Hematopoietic multipotent progenitor cell treated with erythropoietin and hydrocortisone succinate and interleukin-3 and kit ligand, for 17 days (in vitro differentiated cells): ENCODE results near the gene CUX1.
"Not testable (repeated sequence)": the region's sequence is repeated elsewhere in the genome, so short reads cannot be mapped to it uniquely, and the experiment has no call there.

Source experiments
- DNase-seq: peaks from one replicate; pipeline ENCODE4 v3.0.0-alpha.2; 2015; ENCODE audit warnings: low spot score

Gene CUX1

DNA sequence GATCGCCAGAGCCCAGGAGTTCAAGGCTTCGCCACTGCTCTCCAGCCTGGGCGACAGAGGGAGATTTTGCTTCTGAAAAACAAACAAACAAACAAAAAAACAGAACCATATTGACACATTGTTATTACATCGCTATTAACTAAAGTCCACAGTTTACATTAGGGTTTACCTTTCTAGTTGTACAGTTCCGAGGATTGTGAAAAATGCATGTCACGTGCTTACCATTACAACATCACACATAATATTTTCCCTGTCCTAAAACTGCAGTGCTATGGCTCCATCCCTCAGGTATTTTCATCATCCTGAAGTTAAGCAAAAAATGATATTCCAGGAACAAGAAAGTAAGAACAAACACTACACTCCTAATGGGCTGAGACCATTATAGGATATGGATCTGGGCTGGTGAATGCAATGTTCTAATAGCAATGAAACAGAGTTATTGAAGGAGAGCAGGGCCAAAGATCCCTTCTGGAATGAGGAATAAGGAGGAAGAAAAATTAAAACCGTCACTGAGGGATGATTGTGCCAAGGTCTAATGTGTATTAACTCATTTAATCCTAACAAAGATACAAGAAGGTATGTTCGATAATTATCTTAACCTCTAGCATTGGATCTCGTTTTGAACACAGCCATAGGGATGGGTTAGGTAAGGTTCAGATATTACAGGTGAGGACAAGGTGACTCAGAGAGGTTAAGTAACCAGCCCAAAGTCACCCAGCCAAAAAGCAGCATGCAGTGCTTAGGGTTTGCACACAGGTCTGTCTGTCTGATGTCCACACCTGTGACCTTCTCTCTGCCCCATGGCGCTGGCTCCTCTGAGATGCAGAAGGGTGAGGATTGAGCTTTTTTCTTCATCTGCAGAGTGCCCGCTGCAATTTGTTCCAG is 14.0 kb upstream of the CUX1 start:
- no peak for DNase-seq

DNA sequence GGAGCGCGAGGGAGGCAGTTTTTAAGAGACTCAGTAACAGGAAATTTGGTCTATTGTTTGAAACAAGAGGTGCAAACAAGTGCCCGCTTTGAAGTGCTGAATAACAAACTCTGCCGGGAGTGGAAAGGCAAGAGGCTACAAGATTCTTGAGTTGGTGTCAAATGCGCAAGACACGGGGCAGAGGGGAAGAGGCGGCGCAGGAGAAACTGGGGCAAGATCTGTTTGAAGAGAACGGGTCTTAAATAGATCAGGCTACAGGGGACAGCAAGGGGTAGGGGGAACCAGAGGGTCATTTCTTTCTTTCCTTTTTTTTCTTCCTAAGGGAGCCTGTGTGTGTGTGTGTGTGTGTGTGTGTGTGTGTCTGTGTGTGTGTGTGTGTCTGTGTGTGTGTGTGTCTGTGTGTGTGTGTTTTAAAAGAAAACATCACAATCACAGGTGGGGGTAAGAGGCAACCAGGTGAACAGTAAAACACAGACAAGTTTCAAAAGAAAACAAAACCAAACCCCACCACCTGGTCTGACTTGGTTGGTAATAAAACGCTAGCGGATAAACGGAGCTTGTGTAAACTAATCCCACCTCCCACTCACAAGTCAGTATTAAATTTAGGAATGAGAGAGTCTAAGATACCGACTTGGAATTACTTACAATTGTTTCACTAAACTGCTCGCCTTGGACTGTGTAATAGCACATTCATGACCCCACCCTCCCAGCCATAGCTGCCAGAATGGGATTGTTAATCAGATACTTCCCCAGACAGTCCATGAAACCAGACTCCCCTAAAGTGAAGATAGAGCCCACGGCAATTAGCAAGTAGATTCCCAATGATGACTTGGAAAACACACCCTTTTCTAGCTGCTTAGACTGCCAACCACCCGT is 13.1 kb upstream of the CUX1 start:
- no peak for DNase-seq

DNA sequence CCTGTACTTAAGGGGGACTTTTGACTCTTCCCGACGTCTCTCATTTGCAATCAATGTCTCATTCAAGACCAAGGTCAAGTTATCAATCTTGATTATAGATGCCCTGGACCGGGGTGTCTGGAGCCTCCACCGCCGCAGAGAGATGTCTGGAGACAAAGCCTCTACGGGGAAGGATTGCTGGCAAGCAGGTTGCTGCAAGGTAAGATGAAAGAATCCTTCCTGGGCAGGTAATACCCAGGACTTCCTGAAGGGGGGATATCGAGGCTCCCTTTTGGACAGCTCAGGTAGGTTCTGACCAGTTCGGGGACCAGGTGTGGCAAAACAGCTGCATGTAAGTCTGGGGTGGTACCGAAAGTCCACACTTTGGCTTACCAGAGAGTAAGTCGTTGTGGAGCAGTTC is 12.5 kb upstream of the CUX1 start:
- no peak for DNase-seq

DNA sequence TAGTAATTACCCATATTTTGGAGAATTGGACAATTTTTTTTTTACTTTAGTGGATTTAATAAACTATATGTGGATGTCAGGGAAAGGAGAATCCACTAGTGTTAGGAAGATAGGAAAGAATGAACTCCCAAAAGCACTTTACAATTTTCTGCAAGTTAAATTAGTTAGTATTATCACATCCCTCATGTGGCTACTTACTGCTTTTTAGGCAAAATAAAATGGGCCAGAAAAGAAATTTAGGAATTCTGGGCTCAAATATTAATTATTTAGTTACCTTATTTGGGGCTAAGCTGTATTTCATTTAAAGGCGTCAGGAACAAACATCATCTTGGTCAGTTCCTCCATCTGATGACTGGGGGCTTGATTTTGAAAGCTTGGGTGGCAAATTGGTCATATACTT is 4.8 kb upstream of the CUX1 start:
- DNase-seq: no peak

DNA sequence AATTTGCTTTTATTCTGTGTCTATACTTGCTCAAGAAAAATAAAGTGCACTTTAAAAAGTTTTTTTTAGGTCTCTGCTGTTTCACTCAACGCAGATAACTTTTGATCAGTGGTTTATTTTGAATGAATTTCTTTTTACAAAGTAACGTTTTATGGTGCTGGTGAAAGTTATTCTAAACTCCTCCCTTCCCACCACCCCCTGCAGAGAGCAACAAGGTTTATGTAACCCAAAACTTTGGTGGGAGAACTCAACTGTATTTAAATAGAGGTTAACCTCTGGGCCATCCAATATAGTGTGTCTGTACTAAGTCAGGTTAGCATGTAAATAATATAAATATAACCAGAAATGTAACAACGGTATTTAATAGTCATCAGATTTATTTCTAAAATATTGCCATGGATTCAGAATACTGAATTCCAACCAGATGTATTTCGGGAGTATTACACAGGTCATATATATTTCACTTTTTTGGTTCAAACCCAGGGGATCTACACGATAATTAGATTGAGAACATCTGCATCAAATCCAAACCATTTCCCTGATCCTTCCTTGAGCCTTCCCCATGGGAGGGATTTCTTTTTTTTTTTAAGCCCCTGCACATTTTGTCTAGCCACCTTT is 3.9 kb upstream of the CUX1 start:
- no peak for DNase-seq

DNA sequence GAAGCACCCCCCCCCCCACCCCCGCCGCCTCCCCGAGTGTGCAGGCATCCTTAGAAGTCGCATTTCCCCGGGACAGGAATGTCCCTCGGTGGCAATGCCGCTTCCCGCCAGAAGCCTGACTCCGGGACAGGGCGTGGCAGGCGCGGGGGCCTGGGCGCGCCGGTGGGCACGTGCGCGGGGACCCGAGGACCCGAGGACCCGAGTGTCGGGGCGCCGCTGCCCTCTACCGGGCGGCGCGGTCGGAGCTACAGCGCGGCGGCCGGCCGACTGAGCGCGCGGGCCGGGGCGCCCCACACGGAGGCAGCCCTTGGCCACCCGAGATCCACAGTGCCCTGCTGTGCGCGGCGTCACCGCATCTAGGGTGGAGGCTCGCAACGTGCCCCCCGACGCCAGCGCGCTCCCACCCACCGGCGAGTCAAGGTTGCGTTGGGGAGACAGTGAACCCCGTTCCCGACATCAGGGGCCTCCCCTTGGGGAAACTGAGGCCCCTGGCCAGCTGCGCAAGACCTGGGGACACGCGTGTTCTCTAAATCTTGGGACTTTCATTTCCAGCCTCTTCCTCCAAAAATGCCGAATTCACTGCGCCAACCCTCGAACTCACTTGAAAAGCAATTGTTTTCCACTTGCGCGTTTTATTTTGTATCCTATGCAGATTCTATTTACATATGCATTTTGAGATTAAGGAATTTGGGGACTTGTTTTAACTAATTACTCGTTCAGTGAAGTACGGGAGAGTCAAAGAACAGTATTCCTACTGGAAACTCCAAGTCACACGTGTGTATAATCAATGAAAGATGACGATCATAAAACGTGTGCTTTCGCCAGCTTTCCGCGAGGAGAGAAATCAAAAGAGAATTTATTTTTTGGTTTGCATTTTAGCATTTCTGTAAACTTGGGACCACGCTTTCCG is 3.1 kb upstream of the CUX1 start:
- DNase-seq: peak; percentile 43

DNA sequence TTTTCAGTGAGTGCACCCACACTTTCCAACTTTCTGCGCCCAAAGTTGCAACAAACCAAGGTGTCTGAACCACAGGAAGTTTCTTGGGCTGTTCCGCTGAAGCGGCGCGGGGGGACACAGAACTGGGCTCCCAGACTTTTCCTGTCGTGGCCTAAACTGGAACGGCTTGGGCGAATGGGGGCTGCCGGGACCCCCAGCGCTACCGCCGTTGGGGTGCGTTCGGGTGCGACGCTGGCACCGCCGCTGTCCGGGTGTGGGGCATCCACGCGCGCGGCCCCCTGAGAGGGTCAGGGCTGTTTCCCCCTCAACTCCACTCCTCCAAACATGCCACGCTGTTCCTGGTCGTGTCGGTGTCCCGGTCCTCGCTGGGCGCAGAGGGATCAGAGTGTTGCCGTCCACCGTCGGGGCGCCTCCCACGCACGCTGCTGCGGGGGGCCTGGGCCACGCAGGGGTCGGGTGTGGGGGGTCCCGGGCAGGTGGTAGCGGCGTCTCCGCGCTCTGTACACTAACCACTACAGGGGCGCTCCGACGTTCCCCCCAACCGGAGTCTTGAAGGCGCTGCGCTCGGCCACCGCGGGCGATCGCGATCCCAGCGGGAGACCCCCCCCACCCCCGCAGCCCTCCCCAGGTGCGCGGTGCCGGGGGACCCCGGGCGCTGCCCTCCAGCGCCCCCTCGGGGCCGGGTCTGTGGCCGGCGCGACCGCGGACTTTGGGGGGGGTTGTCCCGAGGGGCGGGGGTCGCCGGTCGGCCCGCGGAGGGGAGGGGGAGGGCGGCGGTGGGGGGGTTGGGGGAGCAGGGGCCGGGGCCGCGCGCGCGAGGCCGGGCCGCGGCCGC is 2.2 kb upstream of the CUX1 start:
- peak; percentile 57 for DNase-seq

DNA sequence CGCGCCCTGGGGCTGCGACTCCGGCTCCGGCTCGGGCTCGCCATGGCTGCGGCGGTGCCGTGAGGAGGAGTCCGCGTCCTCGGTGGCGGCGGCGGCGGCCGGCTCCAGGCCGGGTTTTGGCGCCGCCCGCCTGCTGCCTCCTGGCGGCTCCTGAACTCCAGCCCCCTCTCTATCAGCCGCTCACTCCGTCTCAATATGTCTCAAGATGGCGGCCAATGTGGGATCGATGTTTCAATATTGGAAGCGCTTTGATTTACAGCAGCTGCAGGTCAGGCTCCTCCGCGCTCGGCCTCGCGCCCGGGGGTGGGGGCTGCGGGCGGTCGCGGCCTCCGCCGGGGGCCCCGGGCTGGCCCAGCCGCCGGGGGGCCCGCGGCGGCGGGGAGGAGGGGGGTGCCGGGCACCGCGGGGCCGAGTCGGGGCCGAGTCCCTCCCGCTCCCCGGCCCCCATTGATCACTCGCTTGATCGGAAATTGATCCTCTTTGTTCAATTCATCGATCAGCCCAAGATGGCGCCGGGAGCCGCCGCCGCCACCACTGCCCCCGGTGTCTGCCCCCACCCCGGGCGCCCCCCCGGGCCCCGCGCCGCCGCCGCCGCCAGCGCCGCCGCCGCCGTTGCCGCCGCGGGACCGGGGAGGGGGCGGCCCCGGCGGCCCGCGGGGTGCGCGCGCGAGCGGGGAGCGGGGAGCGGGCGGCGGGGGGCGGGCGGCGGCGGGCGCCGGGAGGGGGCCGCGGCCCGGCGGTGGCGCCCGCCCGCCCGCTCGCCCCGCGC is 1.4 kb upstream of the CUX1 start:
- peak; percentile 57 for DNase-seq

DNA sequence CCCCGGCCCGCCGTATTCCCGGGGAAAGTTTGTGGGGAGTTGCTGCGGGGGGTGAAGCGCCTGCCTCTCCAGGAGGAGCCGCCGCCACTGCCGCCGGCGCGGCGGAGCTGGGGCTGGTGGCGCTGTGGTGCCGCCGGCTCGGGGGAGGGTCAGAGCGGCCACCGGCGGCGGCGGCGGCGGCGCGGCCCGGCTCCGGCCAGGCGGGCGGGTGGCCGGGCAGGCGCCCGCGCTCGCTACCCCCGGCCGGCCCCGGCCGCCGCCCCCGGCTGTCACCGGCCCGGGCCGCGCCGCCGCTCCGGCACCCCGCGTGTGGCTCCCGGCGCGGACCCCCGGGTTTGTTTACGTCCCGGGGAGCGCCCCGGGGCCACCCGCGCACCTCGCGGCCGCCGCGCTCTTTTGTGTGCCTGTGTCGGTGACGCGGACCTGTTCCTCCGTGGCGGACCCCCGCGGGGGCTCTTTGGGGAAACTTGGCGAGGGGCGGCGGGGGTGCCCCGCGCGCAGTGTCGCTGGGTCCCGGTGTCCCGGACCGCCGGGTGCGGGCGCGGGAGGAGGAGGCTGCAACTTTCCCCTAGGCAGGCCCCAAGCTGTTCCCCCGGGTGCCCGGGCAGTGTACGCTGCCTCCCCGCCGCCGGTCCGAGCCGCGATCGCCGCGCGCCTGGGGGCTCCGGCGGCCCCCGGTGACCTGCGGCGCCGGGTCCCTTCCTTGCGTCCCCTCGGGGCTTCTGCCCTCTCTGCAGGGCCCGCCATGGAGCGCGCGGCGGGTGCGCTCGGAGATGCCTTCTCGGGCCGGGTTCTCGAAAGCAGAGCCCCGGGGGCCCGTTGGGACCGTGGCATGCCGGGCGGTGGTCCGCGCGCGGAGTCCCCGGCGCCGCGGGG is 593 bp upstream of the CUX1 start:
- DNase-seq: peak; percentile 23

DNA sequence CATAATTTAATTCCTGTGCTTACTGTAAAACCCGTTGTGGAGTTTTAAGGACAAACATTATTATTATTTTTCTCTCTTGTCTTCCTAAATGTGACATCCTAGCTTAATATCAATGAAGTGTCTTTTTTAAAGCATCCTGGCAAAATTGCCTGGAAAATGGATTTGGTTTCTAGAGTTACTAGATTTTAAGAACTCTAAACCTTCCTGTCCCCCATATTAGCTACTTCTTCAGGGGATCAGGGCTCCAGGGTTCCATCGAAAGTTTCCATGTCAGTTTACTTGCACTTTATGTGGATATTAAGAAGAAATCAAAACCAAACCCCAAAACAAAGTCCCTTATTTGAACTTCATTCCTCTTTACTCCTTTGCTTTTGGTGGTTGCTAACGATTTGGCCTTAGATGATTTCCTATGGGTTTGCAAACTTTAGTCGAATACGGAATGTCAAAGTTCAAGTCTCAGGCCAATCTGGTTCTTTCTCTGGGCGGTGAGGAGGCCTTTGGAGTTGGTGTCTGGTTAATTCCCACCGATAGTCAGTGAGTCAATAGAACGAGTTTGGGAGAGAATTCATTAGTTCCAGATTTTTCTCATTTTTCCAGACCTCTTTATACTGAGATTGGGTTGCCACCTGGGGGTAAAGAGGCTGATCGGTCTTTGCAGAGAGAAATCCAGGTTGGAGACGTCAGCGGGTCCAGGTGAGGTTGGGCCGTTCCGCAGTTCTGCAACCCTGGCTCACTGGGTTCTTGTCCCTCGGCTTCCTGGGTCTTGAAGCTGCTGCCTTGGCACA is 1.1 kb downstream of the CUX1 start:
- no peak for DNase-seq

DNA sequence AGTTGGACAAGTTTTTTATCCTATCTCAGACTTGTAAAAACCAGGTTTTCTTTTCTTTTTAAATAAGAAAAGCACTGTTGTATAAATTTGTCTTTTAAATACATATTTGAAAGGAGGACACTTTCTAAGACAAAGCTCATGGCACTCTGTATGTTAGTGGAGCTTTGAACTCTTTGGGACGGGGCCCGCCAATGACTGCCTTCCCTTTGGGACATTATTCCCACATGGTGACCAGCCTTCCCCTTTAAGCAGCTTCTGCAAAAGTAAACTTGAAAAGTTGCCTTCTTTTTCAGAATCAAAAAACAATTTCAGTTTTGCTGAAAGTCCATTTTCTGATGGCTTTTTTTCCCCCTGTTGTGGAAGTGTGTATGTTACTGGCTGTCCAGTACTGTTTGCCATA is 1.8 kb downstream of the CUX1 start:
- DNase-seq: no peak

DNA sequence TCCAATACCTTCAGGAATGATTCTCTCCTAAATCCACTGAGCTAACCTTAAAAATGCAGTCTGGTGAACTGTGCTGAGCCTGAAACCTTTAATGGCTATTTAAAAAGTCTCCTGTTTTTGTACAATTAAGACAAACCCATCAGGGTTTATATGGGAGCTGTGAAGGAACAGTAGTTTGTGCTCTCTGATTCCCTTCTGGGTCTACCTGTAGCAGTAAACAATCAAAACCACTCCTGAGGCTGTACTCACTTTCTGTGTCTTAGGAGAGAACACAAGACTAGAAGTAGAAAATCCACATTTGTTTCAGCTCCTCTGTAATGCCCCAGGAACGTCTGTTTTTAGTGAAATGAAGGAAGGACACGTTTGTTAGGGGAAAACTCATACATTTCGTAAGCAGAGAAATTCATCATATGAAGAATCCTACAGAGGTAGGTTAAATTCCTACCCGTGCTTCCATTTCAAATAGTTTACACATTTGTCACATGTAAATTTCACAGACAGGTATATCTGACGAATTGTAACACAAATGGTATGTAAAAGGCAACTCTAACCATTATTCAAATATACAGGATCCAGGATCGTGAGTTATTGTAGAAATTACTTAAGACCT is 2.6 kb downstream of the CUX1 start:
- DNase-seq: no peak

DNA sequence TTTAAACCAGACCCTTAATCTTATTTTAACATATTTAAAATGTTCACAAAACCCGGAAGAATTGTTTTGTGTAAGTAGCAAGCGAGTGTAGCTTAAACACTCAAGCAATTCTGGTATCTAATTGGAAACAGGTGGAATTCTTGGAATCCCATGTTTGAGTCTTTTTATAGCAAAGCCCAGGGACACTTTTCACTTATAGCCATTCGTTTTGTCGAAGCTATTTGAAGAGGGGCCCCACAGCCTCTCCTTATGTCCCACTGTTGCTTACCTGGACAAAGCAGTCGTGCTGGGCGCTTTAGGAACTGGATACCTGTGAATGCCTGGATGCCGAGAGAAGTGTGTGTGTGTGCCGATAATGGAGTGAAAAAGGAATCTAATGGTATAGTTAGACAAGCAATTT is 3.3 kb downstream of the CUX1 start:
- DNase-seq: no peak

DNA sequence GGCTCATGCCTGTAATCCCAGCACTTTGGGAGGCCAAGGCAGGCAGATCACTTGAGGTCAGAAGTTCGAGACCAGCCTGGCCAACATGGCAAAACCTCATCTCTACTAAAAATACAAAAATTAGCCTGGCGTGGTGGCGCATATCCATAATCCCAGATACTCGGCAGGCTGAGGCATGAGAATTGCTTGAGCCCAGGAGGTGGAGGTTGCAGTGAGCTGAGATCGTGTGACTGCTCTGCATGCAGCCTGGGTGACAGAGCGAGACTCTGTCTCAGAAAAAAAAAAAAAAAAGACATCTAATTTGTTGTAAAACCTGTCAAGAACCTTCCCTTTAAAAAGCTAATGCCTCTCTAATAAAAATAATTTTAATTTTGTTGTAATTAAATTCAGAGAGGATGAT is 5.2 kb downstream of the CUX1 start:
- DNase-seq: not testable (repeated sequence)

DNA sequence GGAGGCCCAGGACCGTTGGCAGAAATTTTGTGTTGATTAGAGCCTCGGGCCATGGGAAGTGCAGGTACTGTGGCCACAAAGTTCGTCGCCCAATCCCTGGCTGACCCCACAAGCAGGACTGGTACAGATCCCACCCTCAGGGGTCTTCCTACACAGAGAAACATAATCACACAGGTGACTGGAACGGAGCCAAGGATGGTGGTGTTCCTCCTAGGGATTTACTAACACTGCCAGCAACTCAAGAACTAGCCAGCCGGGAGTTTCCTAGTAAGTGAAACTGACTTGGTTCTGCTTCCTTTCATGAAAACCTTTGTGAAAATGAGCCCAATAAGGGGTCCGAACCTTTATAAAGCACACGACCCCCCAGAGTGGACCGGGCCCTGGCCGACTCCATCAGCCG is 5.7 kb downstream of the CUX1 start:
- no peak for DNase-seq

DNA sequence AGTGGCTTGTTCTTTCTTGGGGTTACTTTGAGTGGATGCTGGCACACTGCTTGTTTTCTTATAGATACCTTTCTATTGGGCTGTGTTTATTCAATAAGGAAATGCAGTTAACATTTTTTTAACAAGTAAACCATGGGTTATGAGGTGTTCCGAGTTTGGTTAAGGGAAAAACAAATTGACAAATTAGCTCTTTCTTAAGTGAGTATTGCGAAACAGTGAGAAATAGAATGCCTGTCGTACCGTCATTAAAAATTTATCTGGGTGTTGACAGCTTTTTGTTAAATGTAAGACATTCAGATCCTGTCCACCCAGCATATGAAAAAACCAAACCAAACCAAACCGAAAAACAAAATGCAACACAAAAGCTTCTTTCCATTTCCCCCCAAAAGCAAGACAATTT is 6.2 kb downstream of the CUX1 start:
- DNase-seq: no peak

DNA sequence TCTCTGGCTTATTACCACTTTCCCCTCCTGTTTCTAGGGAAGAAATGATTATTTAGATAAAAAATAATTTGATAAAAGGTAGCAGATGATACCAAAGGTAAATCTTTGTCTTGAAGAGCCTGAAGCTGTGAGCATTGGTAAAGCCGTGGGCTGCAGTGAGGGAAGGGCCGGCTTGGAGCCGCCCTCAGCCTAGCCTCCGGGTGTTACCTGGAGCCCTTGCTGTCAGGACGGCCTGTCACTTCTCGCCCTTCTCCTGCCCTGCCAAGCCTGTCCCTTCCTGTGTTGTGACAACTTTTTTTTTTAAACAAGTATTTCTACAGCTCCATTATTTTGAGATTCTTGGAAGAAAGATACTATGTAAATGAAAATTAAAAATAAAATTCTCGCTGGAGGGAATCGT is 7.0 kb downstream of the CUX1 start:
- DNase-seq: no peak
